A549 treated with ZK216348 at 1 μM for 4 hours (cell line): ENCODE measurements around the gene CTNNA1. TPM values are rescaled to one million over a fixed set of nuclear protein-coding genes. Genes with fewer than 3 reads are reported as not detected.

ENCODE experiments used
- total RNA-seq: library from RNA; stranded (reverse); fragments of 200-300 nt; extraction: Qiagen RNA extraction; gene quantifications from 5 replicates; pipeline ENCODE4 v1.2.3, GENCODE V29; 2022; ENCODE audit warnings: low read depth

The CTNNA1 gene, protein sequence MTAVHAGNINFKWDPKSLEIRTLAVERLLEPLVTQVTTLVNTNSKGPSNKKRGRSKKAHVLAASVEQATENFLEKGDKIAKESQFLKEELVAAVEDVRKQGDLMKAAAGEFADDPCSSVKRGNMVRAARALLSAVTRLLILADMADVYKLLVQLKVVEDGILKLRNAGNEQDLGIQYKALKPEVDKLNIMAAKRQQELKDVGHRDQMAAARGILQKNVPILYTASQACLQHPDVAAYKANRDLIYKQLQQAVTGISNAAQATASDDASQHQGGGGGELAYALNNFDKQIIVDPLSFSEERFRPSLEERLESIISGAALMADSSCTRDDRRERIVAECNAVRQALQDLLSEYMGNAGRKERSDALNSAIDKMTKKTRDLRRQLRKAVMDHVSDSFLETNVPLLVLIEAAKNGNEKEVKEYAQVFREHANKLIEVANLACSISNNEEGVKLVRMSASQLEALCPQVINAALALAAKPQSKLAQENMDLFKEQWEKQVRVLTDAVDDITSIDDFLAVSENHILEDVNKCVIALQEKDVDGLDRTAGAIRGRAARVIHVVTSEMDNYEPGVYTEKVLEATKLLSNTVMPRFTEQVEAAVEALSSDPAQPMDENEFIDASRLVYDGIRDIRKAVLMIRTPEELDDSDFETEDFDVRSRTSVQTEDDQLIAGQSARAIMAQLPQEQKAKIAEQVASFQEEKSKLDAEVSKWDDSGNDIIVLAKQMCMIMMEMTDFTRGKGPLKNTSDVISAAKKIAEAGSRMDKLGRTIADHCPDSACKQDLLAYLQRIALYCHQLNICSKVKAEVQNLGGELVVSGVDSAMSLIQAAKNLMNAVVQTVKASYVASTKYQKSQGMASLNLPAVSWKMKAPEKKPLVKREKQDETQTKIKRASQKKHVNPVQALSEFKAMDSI
- 182 to 215 TPM (median 194 TPM) in 5 replicates for total RNA-seq

DNA sequence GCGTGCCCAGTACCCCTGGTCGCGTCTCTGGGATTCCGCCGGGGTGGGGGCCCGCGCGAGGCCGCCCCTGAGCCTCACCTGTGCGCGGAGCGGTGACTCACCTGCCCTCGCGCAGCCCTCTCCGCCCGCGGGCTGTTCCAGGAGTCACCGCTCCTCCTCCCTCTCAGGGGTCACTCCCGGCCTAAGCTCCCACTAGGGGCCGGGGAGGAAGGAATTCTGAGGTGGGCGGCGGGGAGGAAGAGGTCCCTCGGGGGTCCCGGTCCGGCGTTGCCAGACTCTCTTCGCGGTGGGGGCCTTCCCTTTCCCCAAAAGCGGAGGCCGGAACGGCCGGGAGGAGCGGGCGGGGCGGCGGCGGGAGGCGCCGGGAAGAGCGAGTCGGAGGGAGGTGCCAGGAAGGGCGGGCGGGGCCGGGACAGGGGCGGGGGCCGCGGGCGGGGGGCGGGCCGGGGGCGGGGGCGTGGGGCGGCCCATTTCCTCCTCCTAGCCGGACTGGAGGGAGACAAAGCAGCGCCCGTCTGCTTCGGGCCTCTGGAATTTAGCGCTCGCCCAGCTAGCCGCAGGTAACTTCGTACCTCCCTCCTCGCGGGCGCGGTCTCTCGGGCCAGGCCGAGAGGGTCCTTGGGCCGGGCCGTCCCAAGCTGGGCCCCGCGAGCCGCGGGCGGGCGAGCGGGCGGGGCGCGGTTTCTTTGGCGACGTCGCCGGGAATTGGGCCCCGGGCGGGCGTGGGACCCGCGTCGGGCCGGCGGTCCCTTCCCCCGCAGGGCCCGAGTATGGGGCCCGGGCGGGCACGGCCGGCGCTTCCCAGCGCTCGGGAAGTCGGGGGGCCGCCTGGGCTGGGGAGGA is at the start of gene CTNNA1:
Gene CTNNA1 (plus strand): TSS at position 475 of the 843 bp plus-strand sequence. CDS start 28,500 bp downstream, outside the sequence.

DNA sequence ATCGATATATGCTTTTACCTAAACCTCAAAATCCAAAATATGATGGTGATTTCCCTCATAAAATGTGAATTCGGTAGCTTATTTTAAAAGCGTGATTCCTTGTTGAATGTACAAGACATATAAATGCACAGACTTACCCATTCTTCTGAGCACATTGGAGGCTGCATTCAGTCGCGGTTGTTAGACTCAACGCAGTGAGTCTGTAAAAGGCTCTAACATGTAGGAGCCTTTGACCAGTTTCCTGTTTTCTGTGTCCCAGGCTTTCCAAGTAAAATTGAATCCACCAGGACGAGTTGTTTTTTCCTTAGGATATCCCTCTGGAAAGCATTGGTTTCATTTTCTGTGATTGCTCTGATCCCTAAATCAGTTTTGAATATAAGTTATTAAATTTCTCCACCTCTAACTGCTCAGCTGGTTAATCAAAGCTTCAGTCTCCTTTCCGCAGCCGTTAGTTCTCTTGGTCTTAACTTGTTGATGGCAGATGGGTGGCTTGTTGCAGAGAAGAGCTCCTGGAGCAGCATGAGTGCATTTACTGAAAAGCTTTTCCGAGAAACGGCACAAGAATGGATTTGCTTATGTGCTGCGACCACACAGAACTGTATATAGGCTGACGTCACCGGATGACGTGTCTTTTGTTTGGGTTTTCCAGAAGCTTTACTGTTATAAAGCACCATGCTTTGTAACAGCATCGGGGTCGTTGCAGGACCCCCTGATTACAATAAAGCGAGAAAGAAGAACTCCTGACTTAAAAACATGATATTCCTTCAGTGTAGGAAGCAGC is 121.7 kb downstream of the CTNNA1 start, which contains the start of gene LRRTM2:
Gene LRRTM2 (minus strand): TSS at position 565 of the 781 bp plus-strand sequence. CDS start 424 bp downstream, at position 141.

Other genes starting within 250 kb of the CTNNA1 start
- 113 to 174 TPM (median 114 TPM) in 5 replicates for gene ETF1, start 210.2 kb upstream of the CTNNA1 start, total RNA-seq
- 320 to 364 TPM (median 347 TPM) in 5 replicates for gene HSPA9, start 178.0 kb upstream of the CTNNA1 start, total RNA-seq
- not detected in 5 replicates for gene LRRTM2, start 121.9 kb downstream of the CTNNA1 start, total RNA-seq